ENCODE results near the gene SEC14L2.

DNA sequence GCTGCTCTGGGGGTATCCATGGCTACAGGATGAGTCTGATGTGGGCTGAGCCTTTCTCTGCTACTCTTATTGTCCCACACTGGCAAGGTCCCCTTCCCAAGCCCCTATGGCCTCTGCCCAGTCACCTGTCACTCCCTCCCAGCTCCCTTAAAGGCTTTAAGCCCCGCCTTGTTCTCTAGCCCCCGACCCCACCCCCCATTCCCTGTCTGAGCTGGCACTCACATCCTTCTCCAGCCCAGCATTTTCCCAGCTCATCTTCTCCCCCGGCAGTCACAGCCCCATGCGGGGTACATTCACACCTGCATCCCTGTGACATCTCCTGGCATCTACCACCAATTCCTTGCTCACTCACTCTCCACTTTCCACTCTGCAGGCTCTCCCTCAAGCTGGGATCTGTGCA, 33.1 kb downstream of the SEC14L2 start:
- TF ChIP-seq, protein P1, sequence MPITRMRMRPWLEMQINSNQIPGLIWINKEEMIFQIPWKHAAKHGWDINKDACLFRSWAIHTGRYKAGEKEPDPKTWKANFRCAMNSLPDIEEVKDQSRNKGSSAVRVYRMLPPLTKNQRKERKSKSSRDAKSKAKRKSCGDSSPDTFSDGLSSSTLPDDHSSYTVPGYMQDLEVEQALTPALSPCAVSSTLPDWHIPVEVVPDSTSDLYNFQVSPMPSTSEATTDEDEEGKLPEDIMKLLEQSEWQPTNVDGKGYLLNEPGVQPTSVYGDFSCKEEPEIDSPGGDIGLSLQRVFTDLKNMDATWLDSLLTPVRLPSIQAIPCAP (CRISPR knock-in tag; IDR thresholded peaks at IDR 0.05) = no peak
- TF ChIP-seq, protein P2, sequence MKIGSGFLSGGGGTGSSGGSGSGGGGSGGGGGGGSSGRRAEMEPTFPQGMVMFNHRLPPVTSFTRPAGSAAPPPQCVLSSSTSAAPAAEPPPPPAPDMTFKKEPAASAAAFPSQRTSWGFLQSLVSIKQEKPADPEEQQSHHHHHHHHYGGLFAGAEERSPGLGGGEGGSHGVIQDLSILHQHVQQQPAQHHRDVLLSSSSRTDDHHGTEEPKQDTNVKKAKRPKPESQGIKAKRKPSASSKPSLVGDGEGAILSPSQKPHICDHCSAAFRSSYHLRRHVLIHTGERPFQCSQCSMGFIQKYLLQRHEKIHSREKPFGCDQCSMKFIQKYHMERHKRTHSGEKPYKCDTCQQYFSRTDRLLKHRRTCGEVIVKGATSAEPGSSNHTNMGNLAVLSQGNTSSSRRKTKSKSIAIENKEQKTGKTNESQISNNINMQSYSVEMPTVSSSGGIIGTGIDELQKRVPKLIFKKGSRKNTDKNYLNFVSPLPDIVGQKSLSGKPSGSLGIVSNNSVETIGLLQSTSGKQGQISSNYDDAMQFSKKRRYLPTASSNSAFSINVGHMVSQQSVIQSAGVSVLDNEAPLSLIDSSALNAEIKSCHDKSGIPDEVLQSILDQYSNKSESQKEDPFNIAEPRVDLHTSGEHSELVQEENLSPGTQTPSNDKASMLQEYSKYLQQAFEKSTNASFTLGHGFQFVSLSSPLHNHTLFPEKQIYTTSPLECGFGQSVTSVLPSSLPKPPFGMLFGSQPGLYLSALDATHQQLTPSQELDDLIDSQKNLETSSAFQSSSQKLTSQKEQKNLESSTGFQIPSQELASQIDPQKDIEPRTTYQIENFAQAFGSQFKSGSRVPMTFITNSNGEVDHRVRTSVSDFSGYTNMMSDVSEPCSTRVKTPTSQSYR (CRISPR knock-in tag; IDR thresholded peaks at IDR 0.05) = no peak
